Measurements from ENCODE around the gene PNPLA1.

PNPLA1 gene

DNA sequence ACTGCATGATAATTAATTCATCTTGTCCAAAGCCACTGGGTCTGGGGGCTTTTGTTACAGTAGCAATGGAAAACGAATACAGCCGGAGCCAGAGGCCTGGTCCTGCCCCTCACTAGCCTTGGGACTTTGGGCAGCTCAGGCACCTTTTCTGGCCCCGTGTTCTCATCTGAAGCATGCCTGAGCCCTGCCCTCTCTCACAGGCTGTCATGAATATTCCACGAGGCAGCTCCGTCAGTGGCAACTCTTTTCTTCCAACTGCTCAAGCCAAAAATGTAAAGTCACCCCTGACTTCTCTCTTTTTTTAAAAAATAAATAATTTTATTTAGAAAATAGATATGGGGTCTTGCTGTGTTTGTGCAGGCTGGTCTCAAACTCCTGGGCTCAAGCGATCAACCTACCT is 61.5 kb downstream of the PNPLA1 start:
- no peak overlapping the region for H3K4me3 ChIP-seq (replicated peaks; ENCODE audit: low read depth, low read length)
- TF ChIP-seq CTCF (IDR thresholded peaks at IDR 0.05; ENCODE audit: low read length, missing control alignments) = no peak
- DNase-seq (ENCODE audit: low read depth) = no peak

DNA sequence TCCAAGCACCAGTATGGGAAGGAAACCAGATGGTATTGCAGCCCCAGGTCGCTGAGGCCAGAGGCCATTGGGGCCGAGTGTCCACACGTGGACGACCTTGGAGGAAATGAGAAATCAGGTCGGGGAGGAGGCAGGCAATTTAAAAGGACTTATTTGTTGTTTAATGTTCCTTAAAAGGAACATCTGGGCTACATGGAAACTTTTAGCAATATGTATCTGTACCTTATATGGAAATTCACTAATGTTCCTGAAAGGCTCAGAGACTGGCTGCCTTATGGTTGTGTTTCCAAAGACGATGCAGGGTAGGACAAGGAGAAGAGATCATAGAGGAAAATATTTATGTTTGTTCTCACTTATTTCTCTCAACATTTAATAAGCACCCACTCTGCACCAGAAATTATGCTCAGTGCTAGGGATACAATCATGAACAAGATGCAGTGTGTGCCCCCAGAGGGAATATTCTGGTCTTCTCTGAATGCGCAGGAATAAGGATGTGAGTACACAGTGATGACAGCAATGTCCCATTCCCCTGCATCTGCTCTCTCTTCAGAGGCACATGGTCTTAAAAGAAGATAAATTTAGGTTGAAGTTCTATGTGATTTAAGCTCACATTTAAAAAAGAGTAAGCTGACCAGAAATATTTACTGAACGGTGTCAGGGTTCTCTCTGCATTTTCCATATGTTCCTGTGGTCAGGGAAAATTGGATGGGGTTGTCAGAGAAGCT is 63.5 kb downstream of the PNPLA1 start:
- DNase-seq (ENCODE audit: low read depth) = no peak
- TF ChIP-seq CTCF (IDR thresholded peaks at IDR 0.05; ENCODE audit: low read length, missing control alignments) = no peak

DNA sequence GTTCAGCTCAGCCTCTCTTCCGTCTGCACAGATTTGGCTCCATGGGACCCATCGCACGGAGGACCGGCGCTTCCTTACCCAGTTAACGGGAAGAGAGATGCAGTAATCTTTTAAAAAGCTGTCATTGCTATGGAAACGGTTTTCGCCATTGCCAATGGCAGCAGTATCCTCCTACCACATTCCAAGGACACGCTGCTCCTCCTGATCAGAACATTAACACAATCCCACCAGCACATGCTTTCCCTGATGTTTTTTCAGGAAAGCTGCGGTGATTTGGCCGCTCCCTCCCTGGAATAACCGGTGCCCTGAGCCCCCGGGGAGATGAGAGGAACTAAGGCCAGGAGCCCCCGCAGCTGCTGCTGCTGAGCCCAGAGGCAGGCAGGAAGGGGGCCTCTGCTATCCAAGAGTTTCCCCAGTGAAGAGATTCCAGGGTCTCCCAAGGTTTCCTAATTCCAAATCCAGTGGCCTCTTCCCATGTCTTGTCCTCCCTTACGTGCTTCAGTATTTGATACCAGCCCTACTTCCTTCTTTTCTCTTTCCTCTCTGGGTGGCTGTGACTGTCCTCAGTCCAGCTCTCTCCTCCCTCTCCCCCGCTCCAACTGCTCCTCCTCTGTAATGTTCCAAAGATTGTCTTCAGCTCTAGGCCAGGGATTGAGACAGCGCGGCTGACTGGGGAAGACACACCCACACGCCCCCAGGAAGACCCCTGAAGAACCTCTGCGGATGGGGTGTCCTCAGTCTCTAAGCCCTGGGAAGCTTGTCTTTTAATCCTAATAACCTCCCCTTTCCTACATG is 64.3 kb downstream of the PNPLA1 start:
- no peak overlapping the region for H3K4me3 ChIP-seq (replicated peaks; ENCODE audit: low read depth, low read length)
- TF ChIP-seq CTCF (IDR thresholded peaks at IDR 0.05; ENCODE audit: low read length, missing control alignments) = no peak

More for the DNA sequence above, 63.5 kb downstream of the PNPLA1 start:
- no peak overlapping the region for H3K4me3 ChIP-seq (replicated peaks; ENCODE audit: low read depth, low read length)

DNA sequence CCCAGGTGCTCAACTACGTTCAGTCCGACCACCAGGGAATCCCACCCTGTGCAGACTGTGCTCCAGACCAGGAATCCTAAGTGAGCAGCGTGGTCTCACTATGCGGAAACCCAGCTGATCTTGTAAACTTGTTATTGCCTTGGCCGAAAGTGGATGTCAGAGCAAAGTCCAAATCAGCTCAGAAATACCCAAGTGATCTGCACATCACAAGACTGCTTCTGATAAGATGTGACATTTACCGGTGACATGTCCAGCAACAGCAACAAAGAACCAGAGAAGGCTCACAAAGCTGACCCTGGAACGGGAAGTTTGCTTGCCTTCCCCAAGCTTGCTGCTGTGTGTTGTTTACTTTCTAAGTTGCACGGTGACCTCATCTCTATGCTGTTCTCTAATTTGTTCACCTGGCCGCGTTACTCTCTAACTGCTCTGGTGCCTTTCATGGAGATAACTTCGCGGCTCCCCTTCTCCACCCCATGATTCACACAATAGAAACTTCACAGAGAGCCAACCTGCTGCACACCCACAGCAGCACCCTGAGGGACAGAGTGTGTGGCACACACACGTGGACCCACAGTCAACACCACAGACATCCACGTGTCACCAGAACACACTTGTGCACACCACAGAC is 65.1 kb downstream of the PNPLA1 start:
- no peak for TF ChIP-seq CTCF (IDR thresholded peaks at IDR 0.05; ENCODE audit: low read length, missing control alignments)
- no peak overlapping the region for H3K4me3 ChIP-seq (replicated peaks; ENCODE audit: low read depth, low read length)
- no peak for DNase-seq (ENCODE audit: low read depth)

More for the DNA sequence above, 64.3 kb downstream of the PNPLA1 start:
- peak; percentile 44 for DNase-seq (ENCODE audit: low read depth)

- DNase-seq (ENCODE audit: low read depth) = no peak
- no peak overlapping the region for H3K4me3 ChIP-seq (replicated peaks; ENCODE audit: low read depth, low read length)
- no peak for TF ChIP-seq CTCF (IDR thresholded peaks at IDR 0.05; ENCODE audit: low read length, missing control alignments)
Measured at GRCh38 chr6:36335465-36336207, 65.8 kb downstream of the PNPLA1 start.

DNA sequence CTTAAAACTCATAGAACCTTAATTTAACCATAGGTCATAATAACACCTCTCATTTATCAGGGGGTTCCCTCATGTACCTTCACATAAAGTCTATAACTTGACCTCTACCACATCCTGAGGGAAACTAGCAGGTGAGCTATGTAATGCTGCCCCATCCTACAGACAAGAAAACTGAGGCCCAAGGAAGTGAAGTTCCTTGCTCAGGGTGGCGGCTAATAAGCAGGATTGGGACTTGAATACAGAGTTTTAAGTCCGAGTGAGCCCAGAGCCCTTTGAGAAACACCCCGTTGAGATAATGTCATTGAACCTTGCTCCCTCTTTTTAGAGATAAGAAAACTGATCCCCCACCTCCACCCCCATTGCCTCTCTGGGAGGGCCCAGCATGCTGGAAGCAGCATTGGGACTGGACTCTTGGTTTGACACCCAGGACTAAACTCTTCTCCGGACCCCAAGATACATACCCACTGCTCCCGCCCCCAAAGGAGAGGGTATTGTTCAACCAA is 66.4 kb downstream of the PNPLA1 start:
- no peak for TF ChIP-seq CTCF (IDR thresholded peaks at IDR 0.05; ENCODE audit: low read length, missing control alignments)
- no peak overlapping the region for H3K4me3 ChIP-seq (replicated peaks; ENCODE audit: low read depth, low read length)
- DNase-seq (ENCODE audit: low read depth) = no peak
